Uterus (tissue), 2 donors: ENCODE results near the gene DERA.

Experiments
- POLR2A ChIP-seq, 2 donors: fragments of 450-650 bp; IDR thresholded peaks; one replicate each; pipeline ENCODE4 v1.6.1; 2016; ENCODE audit warnings: antibody characterized with exemption in 2 of 2, mild to moderate bottlenecking in 1 of 2, moderate library complexity in 1 of 2
- TF ChIP-seq, protein P1 (sequence below), 4 experiments: fragments of 200-600 bp in 2 of 4; fragments of 450-650 bp in 2 of 4; sonication (generic) in 2 of 4; IDR thresholded peaks; one replicate each; pipeline ENCODE4 v1.5.1; 2016 to 2019; ENCODE audit warnings: antibody characterized with exemption in 4 of 4, mild to moderate bottlenecking in 2 of 4, moderate library complexity in 1 of 4

DNA sequence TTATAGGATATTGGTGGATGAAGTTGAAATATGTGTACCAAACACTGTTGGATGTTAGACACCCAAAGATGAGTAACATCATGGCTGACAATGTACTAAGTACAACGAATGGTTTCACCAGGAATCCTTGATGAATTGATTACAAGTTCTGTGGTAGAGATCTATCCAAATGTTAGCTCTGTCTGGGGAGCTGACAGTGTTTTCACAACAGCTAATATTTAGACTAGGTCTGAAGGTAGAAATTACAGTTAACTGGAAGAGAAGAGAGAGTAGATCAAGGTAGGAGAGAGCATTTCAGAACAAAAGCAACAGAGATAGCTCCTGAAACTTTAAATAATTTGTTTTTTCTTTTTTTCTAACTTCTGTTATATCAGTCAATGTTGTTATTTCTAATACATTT, 44.9 kb downstream of the DERA start:
- TF ChIP-seq POLR2A (IDR thresholded peaks at IDR 0.05): no peak
- TF ChIP-seq, protein P1, sequence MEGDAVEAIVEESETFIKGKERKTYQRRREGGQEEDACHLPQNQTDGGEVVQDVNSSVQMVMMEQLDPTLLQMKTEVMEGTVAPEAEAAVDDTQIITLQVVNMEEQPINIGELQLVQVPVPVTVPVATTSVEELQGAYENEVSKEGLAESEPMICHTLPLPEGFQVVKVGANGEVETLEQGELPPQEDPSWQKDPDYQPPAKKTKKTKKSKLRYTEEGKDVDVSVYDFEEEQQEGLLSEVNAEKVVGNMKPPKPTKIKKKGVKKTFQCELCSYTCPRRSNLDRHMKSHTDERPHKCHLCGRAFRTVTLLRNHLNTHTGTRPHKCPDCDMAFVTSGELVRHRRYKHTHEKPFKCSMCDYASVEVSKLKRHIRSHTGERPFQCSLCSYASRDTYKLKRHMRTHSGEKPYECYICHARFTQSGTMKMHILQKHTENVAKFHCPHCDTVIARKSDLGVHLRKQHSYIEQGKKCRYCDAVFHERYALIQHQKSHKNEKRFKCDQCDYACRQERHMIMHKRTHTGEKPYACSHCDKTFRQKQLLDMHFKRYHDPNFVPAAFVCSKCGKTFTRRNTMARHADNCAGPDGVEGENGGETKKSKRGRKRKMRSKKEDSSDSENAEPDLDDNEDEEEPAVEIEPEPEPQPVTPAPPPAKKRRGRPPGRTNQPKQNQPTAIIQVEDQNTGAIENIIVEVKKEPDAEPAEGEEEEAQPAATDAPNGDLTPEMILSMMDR (IDR thresholded peaks at IDR 0.05): no peak
